ENCODE measurements around the gene SGK1.
"Not testable (repeated sequence)": the region's sequence is repeated elsewhere in the genome, so short reads cannot be mapped to it uniquely, and the experiment has no call there.

The SGK1 gene

DNA sequence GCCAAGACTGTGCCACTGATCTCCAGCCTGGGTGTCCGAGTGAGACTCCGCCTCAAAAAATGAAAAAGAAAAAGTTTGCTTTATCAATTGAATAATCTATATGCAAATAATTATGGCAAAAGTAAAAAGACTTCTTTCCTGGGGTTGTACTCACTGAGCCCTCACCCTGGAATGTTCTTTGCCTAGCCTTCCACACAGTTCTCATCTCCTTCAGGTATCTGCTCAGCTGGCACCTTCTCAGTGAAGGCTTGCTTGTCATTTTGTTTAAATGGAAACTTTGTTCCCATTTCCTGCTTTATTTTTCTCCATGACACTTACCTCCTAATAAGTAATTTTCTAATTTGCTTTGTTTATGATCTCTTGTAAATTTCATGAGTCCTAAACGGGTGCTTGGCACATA lies 96.7 kb downstream of the SGK1 start:
- DNase-seq (ENCODE audit: low spot score): no peak

DNA sequence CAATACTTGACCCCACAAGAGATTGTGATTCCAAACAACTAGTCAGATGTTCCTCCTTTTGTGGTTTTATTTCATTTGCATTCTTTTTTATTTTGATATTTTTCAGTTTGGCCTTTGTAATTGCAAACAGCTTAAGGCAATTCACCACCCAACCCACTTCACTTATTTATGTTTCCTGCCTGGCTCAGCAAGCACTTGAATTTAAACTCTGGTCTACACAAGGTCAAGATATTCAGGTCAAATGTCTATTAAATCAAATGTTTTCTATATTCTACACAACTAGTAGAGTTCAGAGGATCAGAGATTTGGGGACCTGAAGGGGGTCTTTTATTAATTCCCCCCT lies 100.1 kb downstream of the SGK1 start:
- DNase-seq (ENCODE audit: low spot score): no peak

DNA sequence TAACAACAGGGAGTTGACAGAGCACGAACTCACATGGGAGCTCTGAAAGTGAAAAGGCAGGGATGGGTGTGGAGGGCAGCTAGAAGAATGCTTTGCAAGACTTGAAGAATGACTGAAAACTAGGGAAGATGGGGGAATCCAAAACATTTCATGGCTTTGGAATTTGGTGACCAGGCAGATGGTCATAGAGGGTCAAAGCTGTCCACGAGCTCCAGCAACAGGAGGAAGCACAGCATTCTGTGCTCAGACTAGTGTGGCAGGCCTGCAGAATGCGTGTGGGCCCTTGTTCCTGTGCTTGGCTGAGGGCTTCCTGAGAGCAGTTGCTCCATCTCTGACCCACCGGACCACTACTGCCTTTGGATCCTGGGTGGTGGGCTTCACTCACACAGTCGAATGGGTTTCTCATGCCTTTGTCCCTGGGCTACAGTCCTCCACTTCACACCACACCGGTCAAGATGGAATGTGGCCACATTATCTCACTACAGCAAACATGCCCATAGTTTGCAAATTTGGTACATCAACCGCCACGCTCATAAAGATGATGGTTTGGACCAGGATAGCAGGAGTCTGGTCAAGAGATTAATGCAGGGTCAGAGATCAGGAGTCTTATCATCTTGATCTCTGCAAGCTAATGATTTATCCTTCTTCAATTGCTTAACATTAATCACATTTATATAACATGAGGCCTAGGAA lies 100.7 kb downstream of the SGK1 start:
- DNase-seq (ENCODE audit: low spot score): no peak

DNA sequence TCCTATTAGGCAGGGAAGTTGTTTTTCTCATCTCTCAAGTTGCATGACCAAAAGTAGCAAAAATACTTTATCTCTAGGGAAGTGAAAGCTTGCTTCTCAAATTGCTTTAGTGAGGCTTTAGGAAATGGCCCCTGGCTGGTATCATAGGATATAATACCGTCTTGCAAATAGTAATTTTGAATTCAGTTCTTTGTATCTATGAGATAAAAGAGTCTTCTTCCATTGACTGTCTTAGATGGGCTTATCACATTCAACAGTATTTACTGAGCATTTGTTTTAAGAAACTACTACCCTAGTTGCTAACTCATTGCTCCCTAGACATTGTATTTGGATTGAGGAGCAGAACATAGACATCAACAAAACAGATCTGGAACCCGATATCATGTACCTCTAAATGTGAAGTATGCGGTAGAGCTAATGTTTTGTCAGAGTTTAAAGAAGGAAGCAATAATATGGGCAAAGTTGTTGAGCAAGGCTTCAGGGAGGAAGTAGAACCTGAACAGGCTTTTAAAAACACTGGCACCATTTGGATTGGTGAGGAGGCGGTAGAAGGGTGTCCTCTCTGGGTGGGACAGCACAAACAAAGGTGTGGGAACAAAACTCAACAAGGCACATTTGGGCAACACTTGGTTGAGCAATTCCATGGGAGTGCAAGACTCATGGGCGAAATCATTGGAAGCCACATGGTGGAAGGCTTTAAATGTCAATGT lies 101.5 kb downstream of the SGK1 start:
- no peak for DNase-seq (ENCODE audit: low spot score)

DNA sequence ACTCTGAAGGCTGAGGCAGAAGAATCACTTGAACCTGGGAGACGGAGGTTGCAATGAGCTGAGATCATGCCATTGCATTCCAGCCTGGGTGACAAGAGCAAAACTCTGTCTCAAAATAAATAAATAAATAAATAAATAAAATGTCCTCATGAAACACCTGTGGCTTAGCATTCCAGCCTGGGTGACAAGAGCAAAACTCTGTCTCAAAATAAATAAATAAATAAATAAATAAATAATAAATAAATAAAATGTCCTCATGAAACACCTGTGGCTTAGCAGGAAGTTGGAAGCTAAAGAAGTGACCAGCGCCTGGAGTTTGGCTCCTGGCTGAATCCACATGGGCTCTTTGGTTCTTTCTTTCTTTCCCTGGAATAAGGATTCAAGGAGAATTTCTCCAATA lies 104.5 kb downstream of the SGK1 start:
- DNase-seq (ENCODE audit: low spot score): not testable (repeated sequence)

DNA sequence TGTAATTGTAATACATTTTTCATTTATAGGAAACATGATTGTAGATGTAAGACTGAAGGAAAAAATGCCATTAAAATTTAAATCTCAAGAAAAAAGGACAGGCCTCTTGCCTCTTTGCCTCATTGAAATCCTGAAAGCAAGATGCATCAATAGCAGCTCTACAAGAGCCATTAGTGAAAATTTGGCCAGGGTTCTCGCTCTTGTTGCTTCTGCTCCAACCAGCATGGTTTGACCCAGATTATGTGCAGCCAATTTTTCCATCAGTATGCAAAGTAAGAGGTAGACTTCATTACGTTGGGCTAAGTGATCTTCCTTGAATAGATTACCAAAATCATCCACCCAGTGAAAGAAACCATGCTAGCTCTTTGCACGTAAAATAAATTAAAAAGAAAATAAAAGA lies 106.6 kb downstream of the SGK1 start:
- no peak for DNase-seq (ENCODE audit: low spot score)

DNA sequence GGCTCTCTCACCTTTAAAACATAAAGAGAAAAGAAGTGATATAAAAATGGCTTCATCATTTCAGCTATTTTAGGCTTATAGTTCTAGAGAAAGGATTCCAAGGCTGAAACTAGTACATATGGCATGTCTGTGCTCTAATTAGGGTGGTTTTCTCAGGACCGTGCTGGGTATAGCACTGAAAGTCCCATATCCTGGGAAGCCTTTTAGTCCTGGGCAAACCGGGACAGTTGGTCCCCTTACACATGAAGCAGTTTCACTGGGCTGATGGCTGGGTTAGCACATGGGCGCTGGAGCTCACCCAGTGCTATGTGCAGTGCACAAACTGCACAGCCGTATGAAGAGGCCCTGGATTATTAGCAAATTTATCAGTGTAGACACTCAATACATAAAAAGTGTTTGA lies 110.5 kb downstream of the SGK1 start:
- DNase-seq (ENCODE audit: low spot score): no peak

DNA sequence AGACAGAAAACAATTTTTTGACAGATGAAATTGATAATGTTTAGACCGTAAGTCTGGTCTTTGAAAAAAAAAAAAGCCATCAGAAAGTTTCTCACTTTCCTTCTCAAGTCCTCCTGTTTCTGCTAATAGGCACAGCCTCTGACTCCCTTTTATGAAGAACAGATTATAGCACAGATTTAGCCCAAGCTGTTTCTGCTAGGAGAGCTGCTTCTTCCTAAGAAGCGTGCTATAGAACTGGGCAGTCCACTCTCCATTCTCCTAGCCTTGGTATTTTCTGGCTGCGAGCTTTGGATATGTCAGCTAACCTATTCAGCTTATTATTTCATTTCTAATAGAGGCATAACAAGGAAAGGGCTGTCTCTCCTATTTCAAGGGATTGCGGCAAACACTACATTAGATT lies 112.5 kb downstream of the SGK1 start:
- DNase-seq (ENCODE audit: low spot score): no peak

DNA sequence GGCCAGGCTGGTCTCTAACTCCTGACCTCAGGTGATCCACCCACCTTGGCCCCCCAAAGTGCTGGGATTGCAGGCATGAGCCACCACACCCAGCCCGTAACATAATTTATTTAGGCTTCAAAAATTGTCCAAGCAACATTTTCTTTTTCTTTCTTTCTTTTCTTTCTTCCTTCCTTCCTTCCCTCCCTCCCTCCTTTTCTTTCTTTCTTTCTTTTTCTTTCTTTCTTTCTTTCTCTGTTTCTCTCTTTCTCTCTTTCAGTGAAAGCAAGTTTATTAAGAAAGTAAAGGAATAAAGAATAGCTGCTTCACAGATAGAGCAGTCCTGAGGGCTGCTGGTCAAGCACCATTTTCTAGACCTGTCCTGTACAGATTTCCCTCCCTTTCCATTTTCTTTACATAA lies 113.2 kb downstream of the SGK1 start:
- DNase-seq (ENCODE audit: low spot score): not testable (repeated sequence)

DNA sequence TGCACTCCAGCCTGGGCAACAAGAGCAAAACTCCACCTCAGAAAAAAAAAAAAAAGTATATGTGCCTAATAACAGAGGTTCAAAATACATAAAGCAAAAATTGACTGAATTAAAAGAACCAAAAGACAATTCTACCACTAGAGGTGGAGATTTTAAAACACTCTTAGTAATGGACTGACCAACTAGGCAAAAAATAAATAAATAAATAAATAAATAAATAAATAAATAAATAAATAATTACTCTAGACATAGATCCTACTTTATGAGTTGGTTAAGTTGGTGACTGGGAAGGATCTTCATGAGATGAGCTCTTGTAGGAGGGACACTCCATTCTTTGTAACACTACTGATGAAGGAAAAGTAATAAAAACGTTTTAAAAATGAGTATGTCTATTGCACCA lies 113.9 kb downstream of the SGK1 start:
- no peak for DNase-seq (ENCODE audit: low spot score)

DNA sequence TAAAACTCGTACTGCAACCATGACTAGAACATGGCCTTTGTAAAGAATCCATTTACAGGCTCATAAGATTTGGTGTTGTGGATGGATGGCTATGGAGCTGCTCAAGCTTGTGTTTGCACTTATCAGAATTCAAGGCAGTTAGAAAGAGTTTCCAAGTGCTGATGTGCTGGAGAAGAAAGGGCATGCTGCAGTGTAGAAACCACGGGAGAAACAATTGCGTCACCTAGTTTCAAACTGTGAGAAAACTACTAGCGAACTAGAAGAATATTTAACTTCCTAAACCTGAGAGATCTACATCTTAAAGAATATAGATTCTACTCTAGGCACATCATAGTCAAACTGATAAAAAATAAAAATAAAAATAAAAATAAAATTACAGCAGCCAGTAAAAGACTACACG lies 116.2 kb downstream of the SGK1 start:
- no peak for DNase-seq (ENCODE audit: low spot score)

DNA sequence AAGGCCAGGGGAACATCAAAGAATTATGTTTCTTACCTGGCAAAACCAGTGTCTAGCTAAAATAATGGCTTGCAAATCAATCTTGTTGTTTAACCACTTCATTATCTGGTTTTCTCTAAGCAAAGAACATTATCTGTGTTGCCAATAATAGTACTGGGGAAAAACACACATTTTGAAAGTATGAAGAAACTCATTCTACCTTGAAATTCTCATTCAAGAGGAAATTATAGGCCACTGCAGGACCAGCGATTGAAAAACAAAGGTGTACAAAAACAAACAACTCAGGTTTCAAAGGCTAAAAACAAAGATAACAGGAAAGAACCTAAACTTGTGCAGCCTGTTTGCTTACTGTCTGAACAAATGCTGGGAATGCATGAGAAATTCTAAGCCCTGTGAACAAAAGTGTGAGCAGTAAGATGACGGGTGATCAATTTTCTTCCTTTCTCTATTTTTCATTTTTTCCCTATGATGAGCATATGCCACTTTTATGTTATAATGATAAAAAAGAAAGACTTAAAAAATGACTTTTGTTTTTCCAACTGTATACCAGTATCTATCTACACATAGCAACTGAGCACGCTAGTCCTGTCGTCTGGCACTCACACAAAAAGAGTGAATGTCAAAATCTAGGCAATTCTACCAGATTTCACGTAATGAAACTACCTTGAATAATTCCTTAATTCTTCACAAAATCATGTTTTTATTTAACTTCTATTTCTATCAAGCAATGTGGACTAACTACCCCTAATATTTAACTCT lies 117.9 kb downstream of the SGK1 start:
- no peak for DNase-seq (ENCODE audit: low spot score)

DNA sequence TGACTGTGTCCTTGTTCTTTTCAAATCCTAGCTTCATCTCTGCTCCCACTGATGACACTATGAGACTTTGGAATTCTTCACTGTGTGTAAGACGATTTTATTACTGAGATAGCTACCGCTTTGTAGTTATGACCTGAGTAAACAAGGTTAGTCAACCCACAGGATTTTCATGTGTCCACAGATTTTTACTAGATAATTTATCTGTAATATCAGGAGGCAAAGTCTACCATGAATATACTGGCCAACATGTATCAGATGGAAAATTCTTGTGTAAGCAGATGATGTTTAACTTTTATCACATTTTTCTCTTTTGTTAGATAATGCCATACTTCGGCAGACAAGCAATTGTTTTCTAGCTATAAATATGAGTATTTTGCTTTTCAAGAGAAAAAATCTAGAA lies 119.8 kb downstream of the SGK1 start:
- peak; percentile 26 for DNase-seq (ENCODE audit: low spot score)

DNA sequence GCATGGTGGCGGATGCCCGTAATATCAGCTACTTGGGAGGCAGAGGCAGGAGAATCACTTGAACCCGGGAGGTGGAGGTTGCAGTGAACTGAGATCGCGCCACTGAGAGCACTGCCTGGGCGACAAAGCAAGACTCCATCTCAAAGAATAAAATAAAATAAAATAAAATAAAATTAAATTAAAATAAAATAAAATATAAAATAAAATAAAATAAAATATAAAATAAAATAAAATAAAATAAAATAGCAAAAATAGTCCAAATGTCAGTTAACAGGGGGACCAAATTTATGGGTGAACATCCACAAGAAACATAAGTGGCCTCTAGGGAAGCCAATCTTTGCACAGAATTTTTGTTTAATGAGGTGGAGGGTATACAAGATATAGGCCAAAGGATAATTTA lies 120.2 kb downstream of the SGK1 start:
- DNase-seq (ENCODE audit: low spot score): not testable (repeated sequence)

DNA sequence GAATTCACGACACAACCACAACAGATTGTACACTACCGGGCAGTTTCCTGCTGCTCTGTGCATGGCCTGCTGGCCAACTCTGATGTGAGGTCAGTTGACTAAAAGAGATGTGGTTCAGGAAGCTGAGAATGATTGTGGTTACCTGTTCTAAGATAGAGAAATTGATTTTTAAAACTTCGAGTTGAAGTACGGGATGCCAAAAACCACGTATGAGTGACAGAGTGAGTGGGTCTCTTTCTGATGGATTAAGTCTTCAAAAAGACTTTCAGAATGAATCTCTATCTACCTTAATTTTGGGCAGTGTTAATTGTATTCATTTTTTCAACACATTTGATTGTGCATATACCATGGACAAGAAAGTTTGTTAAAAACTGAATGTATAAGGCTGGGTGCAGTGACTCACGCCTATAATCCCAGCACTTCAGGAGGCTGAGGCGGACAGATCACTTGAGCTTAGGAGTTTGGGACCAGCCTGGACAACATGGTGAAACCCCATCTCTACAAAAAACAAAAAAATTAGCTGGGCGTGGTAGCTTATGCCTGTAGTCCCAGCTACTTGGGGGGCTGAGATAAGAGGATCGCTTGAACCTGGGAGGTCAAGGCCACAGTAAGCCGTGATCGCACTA lies 121.2 kb downstream of the SGK1 start:
- DNase-seq (ENCODE audit: low spot score): no peak

DNA sequence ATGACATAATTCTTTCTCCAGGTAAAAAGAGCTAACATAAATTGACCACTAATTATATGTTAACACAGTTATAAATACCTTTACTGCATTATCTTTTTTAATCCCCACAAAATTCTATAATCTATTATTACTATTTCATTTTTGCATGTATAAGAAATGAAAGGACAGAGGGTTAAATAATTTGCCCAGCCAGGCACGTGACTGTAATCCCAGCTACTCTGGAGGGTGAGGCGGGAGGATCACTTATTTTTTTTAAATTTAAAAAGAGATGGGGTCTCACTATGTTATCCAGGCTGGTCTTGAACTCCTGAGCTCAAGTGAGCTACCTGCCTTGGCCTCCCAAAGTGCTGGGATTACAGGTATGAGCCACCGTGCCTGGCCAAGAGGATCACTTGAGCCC lies 121.9 kb downstream of the SGK1 start:
- no peak for DNase-seq (ENCODE audit: low spot score)

DNA sequence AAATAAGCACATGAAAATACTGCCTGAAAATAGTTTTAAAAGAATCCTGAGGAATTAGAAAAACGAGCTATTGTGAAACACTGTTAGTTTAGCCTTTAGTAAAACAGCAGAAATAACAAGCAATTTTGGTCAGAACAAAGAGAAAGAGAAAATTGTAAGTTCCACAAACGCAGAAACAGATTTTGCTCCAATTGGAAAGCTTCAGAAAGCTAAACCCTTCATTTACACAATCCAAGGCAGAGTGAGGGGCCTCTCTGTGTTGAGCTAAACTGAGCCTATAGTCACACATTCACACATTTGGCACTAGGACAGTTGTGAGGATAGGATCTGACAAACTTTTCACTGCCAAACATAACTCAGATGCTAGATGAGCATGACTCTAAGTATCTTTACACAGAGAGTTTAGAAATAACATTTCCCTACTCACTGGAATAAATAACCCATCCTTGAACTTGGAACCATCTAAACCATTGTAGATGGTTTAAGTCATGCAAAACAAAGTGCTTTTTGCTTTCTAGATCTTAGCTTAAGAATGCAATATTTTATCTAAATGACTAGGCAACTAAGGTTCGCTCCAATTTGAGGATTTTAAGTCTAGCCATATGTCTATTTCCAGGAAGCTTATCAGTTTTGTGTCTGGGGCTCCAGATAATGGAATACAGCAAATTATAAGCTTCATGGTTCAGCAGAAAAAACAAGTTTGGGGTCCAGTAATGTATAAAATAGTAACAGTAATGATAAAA lies 122.6 kb downstream of the SGK1 start:
- DNase-seq (ENCODE audit: low spot score): no peak

DNA sequence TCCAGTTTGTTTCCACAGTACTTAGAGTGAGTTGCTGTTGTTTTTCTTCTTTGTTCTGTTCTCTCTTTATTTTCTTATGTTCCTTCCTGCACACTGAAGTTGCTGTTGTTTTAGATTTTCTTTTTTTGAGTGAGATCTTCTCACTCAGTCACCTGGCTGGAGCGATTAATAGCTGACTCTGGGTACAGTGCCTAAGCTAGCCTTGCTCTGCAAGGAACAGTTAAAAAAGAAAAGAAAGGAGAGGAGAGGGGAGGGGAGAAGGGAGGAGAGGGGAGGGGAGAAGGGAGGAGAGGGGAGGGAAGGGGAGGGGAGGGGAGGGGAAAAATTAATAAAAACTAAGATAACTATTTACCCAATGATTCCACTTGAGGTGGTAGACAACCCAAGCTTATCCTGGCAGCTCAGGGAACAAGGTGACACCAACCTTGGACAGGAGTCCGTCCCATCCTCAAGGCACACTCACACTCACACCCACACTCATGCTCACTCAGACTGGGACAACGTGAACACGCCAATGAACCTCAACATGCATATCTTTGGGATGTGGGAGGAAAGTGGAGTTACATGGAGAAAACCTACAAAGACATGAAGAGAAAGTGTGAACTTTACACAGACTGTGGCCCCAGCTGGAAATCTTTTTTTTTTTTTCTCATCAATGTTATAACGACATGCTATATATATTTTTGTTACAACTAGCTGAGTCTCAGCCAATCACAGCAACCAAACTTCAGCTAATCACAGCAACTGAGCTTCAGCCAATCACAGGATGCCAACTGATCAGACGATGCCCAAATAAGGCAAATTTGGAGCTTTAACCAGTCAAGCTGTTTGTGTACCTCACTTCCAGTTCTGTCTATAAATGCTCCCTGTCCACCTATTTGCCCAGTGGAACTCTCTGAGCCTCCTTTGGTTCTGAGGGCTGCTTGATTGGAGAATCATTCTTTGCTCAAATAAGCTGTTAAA lies 124.1 kb downstream of the SGK1 start:
- no peak for DNase-seq (ENCODE audit: low spot score)

DNA sequence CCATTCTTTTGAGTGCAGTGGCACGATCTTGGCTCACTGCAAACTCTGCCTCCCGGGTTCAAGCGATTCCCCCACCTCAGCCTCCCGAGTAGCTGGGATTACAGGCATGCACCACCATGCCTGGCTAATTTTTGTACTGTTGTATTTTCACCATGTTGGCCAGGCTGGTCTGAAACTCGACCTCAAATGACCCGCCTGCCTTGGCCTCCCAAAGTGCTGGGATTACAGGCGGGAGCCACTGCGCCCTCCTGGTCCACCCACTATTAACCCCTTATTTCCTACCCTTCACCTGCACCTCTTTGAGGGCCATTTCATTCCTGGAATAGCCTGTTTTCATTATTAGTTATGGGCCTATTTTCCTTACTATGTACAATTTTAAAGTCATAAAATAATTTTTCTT lies 125.3 kb downstream of the SGK1 start:
- not testable (repeated sequence) for DNase-seq (ENCODE audit: low spot score)

DNA sequence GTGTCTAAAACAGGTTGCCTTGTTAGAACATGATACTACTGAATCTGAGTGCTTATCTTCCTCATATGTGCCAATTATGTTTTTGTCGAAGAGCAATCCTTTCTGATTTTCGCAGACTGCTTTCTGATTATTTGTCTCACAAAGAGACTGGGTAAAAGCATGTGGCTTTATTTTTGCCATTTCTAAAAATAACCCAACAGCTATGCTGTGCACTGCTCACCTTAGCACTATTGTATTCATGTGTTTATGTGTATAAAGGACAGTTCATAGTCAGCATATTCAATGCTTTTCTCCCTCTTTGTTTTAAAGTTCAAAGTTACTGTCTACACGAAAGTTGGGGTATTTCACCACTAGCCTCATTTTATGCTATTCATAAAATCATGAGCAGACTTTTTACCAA lies 127.0 kb downstream of the SGK1 start:
- no peak for DNase-seq (ENCODE audit: low spot score)

DNA sequence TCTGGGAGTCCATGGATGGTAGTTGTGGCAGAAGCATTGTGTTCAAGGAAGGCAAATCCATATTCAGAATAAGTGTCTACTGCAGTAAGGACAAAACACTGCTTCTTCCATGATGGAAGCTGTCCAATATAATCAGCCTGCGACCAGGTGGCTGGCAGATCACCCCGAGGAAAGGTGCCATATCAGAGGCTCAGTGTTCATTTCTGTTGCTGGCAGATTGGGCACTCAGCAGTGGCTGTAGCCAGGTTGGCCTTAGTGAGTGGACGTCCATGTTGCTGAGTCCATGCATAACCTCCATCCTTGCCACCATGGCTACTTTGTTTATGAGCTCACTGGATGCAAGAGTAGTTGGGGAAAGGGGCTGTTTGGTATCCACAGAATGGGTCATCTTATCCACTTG lies 130.2 kb downstream of the SGK1 start:
- DNase-seq (ENCODE audit: low spot score): no peak

Data from SW480 (cell line).